Activated CD4-positive, alpha-beta T cell treated with anti-CD3 and anti-CD28 coated beads, Interleukin-2, amount 50 U/mL, for 48 hours (primary cell): ENCODE measurements around the gene SUN1.

Experiments
- DNase-seq, 2 experiments: peaks; one replicate each; pipeline ENCODE4 v3.0.0-alpha.2; 2020

Gene SUN1

DNA sequence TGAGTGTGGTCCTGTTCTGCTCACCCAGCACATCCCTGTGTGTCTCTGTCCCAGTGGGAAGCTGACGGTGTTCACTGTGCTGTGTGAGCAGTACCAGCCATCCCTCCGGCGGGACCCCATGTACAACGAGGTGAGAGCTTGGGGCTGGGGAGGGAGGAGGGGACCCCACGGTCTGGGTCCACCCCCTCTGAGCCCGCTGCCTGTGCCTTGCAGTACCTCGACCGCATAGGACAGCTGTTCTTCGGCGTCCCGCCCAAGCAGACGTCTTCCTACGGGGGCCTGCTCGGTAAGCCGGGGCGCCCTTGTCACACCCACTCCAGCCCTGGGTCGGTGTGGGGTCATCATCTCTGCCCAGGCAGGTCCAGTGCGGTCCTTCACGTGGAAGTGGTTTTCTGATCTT lies 61.4 kb downstream of the SUN1 start:
- DNase-seq: no peak

DNA sequence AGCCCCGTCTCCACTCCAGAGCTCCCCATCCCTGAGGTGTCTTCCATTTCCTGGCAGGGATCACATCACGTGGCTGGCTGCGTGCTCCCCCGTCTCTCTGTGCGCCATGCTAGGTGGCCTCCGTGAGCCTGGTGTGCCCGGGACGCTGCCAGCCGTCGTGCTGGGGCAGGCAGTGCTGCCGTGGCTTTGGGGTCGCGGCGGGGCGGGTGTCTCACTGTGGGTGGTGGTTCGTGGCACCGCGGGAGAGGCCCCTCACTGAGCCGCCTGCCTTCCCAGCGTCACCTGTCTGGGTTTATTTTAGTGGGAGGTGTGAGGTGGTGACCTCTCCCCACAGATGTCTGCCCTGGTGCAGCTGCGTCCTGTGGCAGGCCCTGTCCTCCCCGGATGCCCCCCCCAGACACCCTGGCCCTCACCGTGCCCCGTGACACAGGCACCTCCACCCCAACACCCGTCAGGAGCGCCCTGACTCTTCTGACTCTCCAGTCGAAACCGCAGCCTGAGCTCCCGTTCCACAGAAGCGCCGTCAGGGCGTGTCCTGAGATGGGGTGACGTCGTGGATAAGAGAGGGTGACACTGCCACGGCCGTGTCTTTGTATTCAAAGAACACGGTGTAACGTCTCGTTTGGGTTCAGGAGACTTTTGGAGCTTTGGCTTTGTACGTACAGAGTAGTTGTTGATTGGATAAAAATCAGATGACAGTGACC lies 62.0 kb downstream of the SUN1 start:
- no peak for DNase-seq

DNA sequence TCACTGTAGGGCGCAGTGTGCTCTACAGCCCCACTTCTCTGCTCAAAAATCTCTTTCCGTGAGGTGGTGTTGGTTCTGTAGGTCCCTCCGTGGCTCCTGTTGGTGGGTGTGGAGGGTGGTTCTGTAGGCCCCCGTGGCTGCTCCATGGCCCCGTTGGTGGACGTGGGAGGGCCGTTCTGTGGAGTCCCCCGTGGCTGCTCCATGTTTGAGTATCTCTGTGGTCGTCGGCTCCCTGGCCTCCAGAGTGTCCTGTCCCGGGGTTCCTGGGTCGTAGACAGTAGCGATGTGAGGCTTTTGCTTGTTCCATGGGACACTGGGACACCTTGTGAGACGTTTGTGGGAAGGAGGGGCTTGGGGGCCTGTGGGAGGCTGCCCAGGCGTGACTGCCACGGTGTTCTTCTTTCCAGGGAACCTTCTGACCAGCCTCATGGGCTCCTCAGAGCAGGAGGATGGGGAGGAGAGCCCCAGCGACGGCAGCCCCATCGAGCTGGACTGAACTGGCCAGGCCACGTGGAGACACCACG lies 62.7 kb downstream of the SUN1 start:
- DNase-seq: no peak

DNA sequence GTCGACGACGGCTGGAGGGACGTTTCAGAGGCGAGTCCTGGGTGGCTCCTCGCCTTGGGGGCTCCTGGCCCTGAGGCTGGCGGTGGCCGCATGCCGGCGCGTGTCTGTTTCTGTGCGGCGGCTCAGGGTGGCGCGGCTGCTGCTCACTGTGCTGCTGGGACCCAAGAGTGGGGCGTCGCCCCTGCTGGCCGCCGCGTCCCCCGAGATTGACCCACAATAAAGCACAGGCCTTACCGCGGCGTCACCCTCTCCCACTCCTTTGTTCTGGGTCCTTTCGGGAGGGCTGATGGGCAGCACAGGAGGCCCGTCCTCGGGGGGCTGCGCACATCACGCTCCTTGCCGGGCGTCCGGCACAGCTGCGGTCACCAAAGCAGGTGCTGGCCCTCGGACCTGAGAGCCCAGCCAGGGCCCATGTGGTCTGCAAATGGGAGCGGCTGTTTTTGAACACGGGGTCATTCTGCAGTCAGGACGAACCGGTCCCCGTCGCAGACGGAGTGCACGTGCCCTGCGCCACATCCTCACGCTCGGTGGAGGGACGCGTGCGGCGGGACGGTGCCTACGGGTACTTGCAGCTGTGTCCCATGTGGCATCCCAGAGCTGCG lies 63.3 kb downstream of the SUN1 start:
- no peak for DNase-seq

DNA sequence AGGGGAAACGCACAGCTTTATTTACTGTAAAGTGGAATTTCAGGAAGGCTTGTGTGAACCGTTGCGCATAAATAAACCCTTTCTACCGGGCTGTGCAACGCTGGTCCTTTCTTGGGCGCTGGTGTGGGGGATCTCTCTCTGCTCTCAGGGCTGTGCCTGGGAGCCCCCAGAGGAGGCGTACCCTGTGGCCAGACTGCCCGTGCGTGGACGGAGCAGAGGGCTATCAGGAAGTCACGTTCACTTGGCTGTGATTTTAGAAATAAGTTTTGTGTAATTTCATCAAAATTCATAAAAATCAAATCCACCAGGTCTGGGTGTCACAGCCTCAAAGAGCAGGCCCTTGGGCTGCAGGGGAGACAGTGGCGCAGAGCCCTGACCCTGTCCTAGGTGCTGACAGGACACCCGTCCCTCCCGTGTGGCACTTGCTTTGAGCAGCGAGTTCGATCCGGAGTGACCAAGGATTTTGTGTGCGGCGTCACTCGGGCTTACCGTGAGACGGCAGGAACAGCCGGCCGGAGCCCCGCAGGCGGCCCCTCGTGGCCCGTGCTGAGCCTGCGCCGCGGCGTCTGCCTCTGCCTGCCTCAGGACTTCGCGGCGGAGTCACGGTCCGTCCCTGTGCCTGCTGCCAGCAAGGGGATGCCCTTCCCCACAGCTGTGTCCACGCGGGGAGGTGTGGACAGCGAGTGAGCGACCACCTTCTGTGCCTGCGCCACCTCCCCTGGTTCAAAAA lies 64.2 kb downstream of the SUN1 start:
- DNase-seq: no peak

DNA sequence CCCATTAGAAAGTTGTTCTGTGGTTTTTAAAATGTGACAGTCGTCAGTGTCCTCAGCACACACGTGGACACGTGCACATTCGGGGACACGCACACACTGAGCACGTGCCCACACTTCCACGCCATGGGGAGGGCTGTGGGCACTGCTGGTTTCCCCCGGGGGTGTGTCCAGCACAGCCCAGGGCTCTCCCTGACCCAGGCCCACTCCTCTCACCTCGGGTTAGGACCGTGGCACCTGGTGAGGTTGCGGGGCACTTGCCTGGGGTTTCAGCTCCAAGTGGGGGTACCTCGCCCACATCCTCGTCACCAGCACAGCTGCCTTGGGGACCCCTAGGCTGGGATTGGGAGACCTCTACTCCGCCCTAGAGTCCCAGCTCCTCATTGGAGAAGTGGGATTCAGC lies 64.8 kb downstream of the SUN1 start:
- DNase-seq: no peak

DNA sequence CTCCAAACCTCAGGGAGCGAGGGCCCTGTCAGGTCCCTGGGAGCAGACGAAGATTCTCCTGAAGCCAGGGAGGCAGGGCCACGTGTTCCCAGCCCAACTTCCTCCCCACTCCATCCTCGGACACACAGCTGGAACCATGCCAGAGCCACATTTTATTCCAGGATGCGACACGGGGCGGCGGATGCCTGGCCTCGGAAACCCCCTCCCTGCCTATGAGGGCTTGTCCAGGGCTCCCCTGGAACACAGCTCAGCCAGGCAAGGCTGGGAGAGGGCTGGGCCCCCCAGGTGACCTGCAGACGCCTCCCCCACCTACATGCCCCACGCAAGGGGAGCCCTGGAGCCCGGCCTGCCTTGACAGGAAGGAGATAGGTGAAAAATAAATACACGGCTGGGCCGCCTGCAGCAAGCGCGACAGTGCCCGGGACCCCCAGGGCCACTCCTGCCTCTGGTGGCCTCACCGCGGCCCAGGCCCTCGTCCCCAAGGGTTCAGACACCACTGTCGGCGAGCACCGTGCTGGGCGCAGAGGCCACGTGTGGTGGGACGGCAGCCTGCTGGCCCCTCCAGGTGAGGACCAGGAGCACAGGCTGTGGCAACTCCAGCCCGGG lies 65.6 kb downstream of the SUN1 start:
- DNase-seq: no peak

DNA sequence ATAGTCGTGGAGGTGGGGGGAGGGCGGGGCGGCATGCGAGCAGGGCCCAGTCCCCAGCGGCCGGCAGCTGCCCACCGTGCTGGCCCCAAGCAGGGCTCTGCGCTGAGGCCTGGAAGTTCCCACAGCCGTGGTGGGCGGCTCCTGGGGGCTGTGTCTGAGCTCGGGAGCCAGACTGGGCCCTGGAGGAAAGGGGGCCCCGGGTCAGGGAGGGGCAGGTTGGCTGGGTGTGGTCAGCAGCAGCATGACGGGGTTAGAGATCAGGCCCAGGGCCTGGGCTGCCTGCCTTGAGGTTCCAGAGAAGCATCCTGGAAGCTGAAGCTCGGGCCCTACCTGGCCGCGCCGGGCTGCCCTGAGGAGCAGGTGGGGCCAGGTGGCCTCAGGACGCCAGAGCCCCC lies 66.2 kb downstream of the SUN1 start:
- DNase-seq: no peak

DNA sequence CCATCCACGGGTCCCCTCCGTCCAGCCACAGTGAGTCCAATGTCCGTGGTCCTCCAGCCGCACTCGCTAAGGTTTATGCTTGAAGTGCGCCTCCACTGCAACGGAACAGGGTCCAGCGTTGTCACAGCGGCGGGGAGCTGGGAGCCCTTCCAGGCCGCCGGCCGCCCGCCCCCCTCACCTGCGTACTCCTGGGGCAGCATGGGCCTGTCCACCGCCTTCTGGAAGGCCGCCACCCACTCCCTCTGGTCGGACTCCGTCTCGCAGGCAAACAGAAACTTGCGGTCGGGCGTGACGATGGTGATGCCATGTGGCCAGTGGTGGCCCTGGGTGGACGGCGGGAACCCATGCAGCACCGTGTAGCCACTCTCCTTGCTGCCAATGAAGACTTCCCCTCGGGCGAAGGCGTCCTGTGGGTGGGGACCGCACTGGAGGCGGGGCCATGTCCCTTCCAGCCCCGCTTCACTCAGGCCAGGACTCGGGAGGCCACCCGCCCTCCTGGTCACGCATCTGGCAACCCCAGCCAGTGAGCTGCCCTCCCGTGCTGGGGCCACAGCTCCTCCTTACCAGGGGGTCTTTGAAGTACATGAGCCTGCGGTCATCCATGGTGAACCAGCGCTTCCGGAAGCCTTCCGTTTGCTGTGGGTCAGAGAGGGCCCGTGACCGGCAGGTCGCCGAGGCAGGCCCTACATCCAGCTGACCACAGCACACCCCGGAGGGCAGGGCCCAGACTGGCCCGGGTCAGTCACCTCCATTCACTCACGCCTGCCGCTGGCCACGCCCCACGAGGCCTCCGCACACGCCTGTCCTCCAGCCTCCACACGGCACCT lies 66.8 kb downstream of the SUN1 start:
- DNase-seq: no peak

DNA sequence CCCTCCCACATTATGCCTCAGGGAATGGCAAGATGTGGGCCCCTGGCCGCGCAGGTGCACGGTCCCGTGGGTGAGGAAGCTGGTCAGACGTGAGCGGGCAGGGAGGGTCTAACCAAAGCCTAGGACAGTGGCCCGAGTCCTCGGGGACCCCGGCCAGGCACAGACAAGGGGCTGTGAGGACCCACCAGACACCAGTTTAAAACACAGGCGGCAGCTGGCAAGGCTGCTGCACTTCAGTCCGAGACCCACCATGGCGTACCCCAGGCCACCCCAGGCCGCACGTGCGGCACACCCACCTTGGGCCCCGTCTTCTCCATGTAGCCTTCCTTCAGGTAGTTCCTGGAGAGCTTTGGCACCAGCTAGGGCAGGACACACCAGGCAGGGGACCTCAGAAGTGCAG lies 67.5 kb downstream of the SUN1 start:
- DNase-seq: no peak

DNA sequence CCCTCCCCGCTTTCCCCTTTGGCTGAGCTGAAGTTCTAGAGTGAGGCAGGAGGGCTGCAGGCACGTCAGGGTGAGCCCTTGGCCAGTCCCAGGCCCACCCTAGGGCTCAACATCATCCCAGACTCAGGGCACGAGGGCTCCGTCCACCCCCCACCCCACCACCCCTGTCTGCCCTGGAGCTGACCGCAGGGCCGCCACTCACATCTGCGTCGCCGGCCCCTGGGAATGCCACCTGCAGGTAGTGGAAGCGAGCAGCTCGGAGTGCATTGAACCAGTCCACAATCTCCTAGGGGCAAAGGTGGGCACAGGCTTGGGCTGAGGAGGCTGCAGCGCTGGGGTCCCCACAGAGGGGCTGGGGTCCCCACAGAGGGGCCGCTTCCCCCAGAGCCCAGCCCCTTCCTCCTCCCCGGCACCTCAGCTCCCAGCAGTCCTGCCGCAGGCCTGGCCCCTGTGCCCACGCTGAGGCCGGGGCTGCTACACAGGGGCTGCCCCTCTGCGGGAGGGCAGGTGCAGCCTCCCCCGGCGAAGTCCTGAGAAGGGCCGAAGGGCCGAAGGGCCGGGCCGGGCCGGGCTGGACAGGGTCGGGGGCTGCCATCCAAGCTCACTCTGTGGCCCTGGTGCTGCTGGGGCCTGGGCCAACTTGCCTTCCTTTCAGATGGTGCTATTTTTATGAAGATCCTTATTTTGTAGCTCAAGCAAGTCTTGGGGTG lies 68.2 kb downstream of the SUN1 start:
- DNase-seq: no peak

DNA sequence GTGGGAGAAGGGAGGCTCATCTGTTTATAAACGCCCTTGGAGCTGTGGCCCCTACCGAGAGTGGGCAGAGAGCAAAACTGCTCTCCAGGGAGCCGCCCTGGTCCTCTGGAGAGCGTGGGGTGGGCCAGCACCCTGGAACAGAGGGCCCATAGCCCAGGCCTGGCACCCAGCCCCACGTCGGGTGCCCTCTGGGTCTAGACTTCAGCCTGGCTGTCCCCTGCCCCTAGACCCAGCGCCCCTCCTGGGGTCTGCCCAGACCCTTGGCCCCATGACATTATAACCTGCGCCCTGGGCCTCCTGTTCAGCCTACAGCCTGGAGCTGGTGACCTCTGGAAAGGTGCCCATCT lies 68.7 kb downstream of the SUN1 start:
- no peak for DNase-seq

DNA sequence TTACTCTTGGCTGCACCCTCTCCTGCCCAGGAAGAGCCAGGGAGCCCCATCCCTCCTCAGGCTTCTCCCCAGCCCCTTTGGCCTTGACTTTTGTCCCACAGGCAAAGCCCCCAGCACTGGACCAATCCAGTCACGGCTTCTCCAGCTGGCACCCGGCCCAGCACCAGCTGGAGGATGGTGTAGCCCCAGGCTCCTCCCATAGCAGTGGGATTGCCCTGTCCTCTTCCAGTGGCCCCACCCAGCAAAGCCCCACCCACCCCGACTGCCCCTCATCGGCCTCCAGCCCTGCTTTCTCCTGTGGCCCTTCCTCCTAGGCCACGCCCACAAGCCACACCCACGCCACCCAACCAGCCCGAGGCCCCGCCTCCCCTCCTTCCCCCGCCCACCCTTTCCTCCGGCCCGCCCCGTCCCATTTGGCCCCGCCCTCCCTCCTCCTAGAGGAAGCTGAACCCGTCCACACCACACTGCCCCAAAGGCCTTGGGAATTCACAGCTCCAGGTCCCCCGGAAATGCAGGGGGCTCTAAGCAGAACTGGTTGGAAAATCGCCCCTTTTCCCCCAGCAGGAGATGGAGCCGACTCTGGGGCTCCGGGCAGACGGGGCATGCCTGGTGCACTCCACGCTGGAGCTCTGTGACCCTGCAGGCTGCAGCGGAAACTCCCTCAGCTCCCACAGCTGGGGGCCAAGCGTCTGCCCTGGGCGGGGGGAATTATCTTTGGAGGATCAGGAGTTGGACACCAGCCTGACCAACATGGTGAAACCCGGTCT lies 69.3 kb downstream of the SUN1 start:
- DNase-seq: peak; percentile 67 to 68

DNA sequence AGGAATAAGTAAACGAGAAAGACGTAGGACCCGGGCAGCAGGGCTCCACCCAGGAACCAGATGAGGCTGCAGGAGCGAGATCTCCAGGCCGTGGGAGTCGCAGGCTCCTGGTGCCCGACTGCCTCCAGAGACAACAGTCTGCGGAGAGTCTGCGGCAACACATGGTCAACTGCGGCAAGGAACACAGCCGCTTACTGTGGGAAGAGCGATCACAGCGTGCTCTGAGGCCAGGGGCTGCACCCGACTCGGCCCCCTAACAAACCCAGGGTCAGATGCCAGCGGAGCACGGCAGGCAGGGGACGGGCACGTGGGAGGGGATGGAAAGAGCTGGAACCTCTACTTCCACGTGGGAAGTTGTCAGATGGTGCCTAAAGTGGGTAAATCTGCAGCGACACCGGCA lies 70.7 kb downstream of the SUN1 start:
- no peak for DNase-seq

DNA sequence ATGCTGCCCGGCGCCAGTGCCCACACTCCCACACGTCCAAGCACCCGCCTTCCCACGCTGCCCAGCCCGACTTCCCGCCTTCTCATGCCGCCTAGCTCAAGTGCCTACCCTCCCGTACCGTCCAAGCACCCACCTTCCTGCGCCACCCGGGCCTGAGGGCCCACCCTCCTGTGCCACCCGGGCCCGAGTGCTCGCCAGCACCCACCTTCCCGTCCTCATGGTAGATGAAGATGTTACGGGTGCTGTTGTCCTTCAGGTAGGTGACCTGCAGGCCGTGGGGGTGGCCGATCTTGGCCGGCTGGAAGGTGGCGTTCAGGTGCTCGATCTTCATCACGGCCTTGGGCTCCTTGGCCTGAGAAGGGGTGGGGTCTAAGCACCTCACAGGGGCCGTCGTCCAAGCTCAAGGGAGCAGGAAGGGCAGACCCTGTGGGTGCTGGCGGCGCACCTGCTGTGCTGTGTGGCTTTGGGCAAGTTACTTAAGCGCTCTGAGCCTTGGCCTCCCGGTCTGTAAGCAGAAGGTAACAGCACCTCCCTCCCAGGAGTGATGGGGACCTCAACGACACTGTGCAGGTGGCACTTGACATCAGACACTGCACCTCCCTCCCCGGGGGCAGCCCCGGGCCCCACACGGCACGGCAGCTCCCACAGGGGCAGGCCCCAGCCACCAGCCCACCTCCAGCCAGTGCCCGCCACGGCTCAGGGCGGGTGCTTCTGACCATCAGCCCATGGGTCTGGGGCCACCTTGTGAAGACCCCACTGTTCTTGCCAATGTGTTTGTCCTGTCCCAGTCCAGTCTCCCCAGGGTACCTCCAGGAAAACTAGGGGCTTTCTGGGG lies 71.9 kb downstream of the SUN1 start:
- no peak for DNase-seq

DNA sequence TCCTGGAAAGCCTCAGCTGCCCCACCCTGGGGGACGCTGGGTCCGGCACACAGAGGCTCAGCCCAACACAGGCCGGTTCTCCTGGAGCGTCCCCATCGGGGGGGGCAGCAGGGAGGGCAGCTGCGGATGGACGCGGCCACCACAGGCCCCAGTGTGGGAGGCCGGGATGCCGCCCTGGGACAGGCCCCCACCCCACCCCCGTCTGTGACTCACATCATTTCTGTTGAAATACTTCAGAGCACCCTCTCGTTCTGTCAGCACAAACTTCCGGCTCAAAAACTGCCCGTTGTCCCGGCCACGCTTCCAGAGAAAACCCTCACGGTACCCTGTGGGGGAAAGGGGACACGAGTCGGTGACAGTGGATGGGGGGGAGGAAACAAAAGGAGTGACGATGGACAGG lies 72.6 kb downstream of the SUN1 start:
- no peak for DNase-seq

DNA sequence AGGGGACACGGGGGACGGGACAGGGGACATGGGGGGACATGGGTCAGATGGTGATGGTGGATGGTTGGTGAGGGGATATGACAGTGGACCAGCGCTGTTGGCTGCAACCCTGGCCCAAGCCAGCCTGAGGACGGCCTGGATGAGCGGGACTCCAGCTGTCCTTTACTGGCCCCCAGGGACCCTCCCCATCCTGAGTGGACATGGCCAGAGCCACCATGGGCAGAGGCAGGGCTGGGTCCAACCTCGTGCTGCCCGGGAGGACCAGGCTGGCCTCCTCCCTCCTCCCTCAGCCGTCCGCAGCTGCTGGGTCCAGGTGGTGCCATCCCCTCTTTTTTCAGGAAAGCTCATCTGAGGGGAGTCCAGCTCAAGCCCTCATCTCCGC lies 74.5 kb downstream of the SUN1 start:
- no peak for DNase-seq

DNA sequence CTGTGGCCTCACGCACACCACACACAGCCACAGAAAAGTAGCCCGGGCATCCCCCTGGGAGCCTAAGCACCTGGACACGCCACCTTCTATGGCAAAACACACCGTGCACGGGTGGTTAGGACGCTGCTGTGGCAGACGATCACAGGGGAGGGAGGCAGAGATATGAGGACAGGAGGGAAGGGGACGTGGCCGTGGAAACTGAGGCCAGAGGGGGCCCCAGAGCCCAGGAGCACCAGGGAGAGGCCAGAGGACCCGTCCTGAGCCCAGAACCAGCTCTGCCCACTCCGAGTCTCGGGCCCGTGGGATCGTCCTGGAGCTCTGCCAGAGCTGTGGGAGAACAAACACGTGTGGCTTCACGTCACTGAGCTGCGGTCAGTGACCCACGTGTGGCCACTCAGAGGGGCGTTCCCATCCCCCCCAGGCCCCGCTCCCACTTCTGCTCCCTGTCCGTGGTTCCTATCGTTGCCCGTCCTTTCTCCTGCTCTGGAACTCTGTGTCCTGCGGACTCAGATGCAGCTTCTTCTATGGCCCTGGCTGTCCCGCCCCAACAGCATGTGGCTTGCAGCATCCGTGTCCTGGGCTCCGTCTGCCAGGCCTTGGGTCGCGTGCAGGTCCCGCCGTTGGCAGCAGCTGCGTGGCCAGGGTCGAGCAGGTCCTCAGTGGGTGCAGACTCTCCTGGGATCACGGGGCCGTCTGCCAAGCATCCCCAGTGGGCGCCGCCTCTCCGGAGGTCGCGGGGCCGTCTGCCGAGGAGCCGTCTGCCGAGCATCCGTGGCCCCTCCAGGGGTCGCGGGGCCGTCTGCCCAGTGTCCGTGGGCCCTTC lies 75.1 kb downstream of the SUN1 start:
- no peak for DNase-seq

DNA sequence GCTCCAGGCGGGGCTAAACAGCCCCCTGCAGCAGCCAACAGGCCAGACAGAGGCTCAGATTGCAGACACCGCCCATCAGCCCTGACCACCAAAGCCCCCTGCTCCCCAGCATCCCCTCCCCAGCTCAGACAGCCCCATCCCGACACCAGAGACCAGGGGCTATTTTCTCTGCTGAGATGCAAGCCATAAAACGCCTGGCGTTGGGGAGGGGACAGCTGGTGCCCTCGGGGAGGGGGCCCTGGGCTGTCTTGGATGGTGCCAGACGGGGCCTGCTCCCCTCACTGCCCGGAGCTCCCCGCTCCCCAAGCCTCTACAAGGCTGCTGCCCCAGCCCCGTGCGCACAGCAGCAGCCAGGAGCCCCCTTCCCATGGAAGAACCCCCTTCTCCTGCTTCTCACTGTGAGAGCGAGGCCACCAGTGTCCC lies 75.9 kb downstream of the SUN1 start:
- DNase-seq: no peak
